Retinal pigment epithelial cell (primary cell): ENCODE data around the gene CPAMD8.
"Not testable (repeated sequence)": the region's sequence is repeated elsewhere in the genome, so short reads cannot be mapped to it uniquely, and the experiment has no call there.

Experiments used
- DNase-seq: peaks from one replicate; pipeline ENCODE4 v3.0.0-alpha.2; 2010; ENCODE audit warnings: low read depth
- H3K4me3 ChIP-seq: 2 replicates; pipeline ENCODE4 v1.5.1; 2011; ENCODE audit warnings: mild to moderate bottlenecking, low read length, control low read depth, moderate library complexity
- TF ChIP-seq, protein P1 (sequence below): conservative IDR thresholded peaks from 2 replicates; pipeline ENCODE4 v1.5.1; 2011; ENCODE audit warnings: low read depth, low read length, control low read depth, inconsistent platforms

Gene CPAMD8

GRCh38 chr19:16882146-16882545 is 144.5 kb downstream of the CPAMD8 start:
- no peak for DNase-seq
- TF ChIP-seq, protein P1, sequence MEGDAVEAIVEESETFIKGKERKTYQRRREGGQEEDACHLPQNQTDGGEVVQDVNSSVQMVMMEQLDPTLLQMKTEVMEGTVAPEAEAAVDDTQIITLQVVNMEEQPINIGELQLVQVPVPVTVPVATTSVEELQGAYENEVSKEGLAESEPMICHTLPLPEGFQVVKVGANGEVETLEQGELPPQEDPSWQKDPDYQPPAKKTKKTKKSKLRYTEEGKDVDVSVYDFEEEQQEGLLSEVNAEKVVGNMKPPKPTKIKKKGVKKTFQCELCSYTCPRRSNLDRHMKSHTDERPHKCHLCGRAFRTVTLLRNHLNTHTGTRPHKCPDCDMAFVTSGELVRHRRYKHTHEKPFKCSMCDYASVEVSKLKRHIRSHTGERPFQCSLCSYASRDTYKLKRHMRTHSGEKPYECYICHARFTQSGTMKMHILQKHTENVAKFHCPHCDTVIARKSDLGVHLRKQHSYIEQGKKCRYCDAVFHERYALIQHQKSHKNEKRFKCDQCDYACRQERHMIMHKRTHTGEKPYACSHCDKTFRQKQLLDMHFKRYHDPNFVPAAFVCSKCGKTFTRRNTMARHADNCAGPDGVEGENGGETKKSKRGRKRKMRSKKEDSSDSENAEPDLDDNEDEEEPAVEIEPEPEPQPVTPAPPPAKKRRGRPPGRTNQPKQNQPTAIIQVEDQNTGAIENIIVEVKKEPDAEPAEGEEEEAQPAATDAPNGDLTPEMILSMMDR, result no peak
- H3K4me3 ChIP-seq, result no peak overlapping the region

GRCh38 chr19:16880884-16881554 is 145.6 kb downstream of the CPAMD8 start:
- DNase-seq, result no peak
- TF ChIP-seq, protein P1, result no peak
- no peak overlapping the region for H3K4me3 ChIP-seq

DNA sequence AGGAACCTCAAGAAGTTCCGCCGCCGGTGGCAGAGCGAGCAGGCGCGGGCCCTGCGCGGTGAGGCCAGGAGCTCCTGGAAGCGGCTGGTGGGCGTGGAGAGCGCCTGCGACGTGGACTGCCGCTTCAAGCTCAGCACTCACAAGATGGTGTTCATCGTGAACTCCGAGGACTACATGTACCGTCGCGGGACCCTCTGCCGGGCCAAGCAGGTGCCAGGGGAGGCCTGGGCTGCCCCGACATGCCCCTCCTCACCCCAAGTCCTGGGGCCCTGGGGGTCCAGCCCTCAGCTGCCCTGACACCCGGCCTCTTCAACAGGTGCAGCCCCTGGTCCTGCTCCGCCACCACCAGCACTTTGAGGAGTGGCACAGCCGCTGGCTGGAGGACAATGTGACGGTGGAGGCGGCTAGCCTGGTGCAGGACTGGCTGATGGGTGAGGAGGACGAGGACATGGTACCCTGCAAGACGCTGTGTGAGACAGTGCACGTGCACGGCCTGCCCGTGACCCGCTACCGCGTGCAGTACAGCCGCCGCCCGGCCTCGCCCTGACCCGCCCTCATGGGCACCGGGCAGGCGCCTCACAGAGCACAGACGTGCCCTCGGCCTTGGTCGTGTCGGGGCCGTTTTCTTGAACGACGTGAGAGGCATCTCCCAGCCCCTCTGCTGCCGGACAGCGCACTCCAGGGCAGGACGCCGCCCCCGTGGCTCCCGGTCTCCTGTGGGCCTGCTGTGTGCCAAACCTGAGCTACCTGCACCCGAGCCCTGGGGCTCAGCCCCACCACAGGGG is 148.2 kb downstream of the CPAMD8 start:
- TF ChIP-seq, protein P1, result no peak
- DNase-seq, result no peak
- no peak overlapping the region for H3K4me3 ChIP-seq

GRCh38 chr19:16877581-16877980 is 149.0 kb downstream of the CPAMD8 start:
- TF ChIP-seq, protein P1, result no peak
- DNase-seq, result no peak
- H3K4me3 ChIP-seq, result no peak overlapping the region

- TF ChIP-seq, protein P1, result no peak
- no peak for DNase-seq
- H3K4me3 ChIP-seq, result no peak overlapping the region
Observed at GRCh38 chr19:16876904-16877361, 149.7 kb downstream of the CPAMD8 start.

DNA sequence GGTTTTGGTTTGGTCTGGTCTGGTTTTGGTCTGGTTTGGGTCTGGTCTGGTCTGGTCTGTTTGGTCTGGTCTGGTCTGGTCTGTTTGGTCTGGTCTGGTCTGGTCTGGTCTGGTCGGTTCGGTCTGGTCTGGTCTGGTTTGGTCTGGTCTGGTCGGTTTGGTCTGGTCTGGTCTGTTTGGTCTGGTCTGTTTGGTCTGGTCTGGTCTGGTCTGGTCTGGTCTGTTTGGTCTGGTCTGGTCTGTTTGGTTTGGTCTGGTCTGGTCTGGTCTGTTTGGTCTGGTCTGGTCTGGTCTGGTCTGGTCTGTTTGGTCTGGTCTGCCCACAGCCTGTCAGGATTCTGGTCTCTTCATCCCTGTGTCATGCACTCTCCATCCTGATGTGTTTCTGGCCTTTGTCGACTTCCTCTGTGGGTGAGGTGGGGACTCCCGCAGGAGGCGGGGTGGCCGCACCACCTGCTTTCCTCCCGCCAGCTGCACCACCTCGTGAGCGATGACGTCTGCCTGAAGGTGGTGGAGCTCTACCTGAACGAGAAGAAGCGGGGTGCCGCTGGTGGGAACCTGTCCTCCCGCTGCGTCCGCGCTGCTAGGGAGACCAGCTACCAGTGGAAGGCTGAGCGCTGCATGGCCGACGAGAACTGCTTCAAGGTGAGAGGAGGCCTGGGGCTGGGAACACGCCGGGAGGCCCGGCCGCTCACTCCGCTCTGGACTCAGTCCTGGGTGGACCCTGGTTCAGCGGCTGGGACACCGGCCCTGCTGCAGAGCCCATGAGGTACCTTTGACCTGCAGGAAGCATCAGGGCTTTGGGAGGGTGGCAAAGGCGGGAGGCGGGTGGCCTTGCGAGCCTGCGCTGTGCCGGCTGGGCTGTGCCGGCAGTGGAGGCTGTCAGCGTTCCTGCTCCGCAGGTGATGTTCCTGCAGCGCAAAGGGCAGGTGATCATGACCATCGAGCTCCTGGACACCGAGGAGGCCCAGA is 150.7 kb downstream of the CPAMD8 start:
- DNase-seq, result no peak

DNA sequence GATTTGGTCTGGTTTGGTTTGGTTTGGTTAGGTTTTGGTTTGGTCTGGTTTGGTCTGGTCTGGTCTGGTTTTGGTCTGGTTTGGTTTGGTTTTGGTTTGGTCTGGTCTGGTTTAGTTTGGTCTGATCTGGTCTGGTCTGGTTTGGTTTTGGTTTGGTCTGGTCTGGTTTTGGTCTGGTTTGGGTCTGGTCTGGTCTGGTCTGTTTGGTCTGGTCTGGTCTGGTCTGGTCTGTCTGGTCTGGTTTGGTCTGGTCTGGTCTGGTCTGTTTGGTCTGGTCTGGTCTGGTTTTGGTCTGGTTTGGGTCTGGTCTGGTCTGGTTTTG is 151.7 kb downstream of the CPAMD8 start:
- DNase-seq, H3K4me3 ChIP-seq: not testable (repeated sequence)

More for the DNA sequence above, 150.7 kb downstream of the CPAMD8 start:
- TF ChIP-seq, protein P1, result no peak
- H3K4me3 ChIP-seq, result no peak overlapping the region
